HepG2 (cell line): ENCODE measurements around the gene PLEKHO1. TPM values are rescaled to one million over a fixed set of nuclear protein-coding genes. Genes with fewer than 3 reads are reported as not detected.
A peak's percentile ranks its signal among the peaks of the same experiment; 100 is the strongest.

Experiments used
- ATAC-seq: fragments of 200-7000 bp; cut with Tn5 transposase; 3 replicates; pipeline ENCODE4 v1.9.1; 2020; ENCODE audit warnings: mild to moderate bottlenecking, moderate library complexity
- BruUV-seq: library from RNA; stranded (reverse); fragments of 400-500 nt; replicated peaks from 2 replicates; lab custom pipeline; 2021; lab: Mats Ljungman, UMichigan
- CTCF ChIA-PET: fragments of 300-600 bp; formaldehyde crosslinking; extraction: SDS; loops from one replicate; lab custom pipeline; 2021; ENCODE audit warnings: low total read pairs, inconsistent platforms, low intra/inter-chr PET ratio; lab: Yijun Ruan, JAX
- POLR2A ChIA-PET: fragments of 350-600 bp; sonication (Branson Sonifier 250); formaldehyde crosslinking; loops from one replicate; lab custom pipeline; 2020; ENCODE audit warnings: antibody characterized with exemption, inconsistent platforms; lab: Yijun Ruan, JAX
- DNase-seq: peaks from one replicate; pipeline ENCODE4 v3.0.0-alpha.2; 2015; ENCODE audit warnings: low spot score
- FAIRE-seq: peaks from 3 replicates; lab custom pipeline; 2011; peaks lifted over from hg19 to GRCh38; lab: Jason Lieb, UNC
- H2AFZ ChIP-seq: one replicate; pipeline ENCODE4 v1.6.1; 2011; ENCODE audit warnings: low read length, inconsistent platforms
- H3K27ac ChIP-seq: fragments of 300-600 bp; 3 replicates; pipeline ENCODE4 v1.8.0; 2011; ENCODE audit warnings: mixed run types, mild to moderate bottlenecking, mixed read lengths, low read length, inconsistent platforms; ENCODE audit not compliant: insufficient read depth; ENCODE audit errors: extremely low read length
- H3K27me3 ChIP-seq, 2 experiments: fragments of 200-600 bp in 1 of 2; 2 replicates in 1 of 2; 3 replicates in 1 of 2; pipeline versions ENCODE4 v1.6.0 to v1.8.0; 2011; ENCODE audit warnings: low read length in 2 of 2, mild to moderate bottlenecking in 2 of 2, moderate library complexity in 2 of 2, inconsistent platforms in 1 of 2; ENCODE audit not compliant: insufficient read depth in 2 of 2, control insufficient read depth in 1 of 2
- H3K36me3 ChIP-seq, 2 experiments: fragments of 200-600 bp in 1 of 2; replicated peaks in 1 of 2; 2 replicates in 1 of 2; 3 replicates in 1 of 2; pipeline versions ENCODE4 v1.5.1 to v1.8.0; 2011; ENCODE audit warnings: low read length in 2 of 2, inconsistent platforms in 1 of 2; ENCODE audit not compliant: insufficient read depth in 2 of 2, control insufficient read depth in 1 of 2
- H3K4me1 ChIP-seq: 2 replicates; pipeline ENCODE4 v1.5.1; 2012; ENCODE audit warnings: low read length, inconsistent platforms; ENCODE audit not compliant: insufficient read depth
- H3K4me2 ChIP-seq: 2 replicates; pipeline ENCODE4 v1.6.0; 2011; ENCODE audit warnings: low read depth, low read length, inconsistent platforms
- H3K4me3 ChIP-seq, 3 experiments: fragments of 200-600 bp in 1 of 3; sonication (generic), shearing (Covaris generic) in 1 of 3; replicated peaks in 1 of 3; 2 replicates each; pipeline ENCODE4 v1.5.1; 2011 to 2016; ENCODE audit warnings: low read length in 3 of 3, inconsistent platforms in 2 of 3, low read depth in 2 of 3, mild to moderate bottlenecking in 2 of 3, control low read depth in 1 of 3, mixed read lengths in 1 of 3; ENCODE audit not compliant: insufficient read depth in 1 of 3
- H3K79me2 ChIP-seq: one replicate; pipeline ENCODE4 v1.6.1; 2011; ENCODE audit warnings: low read length, inconsistent platforms; ENCODE audit not compliant: insufficient read depth
- H3K9ac ChIP-seq: 2 replicates; pipeline ENCODE4 v1.6.0; 2011; ENCODE audit warnings: mild to moderate bottlenecking, low read depth, low read length, inconsistent platforms; ENCODE audit not compliant: insufficient read depth
- H3K9me3 ChIP-seq: 2 replicates; pipeline ENCODE4 v1.5.1; 2012; ENCODE audit warnings: mild to moderate bottlenecking, low read length
- H4K20me1 ChIP-seq: 2 replicates; pipeline ENCODE4 v1.6.0; 2011; ENCODE audit warnings: inconsistent platforms, mild to moderate bottlenecking, low read length, moderate library complexity; ENCODE audit not compliant: insufficient read depth
- FOXA3 ChIP-seq: IDR thresholded peaks from 2 replicates; pipeline ENCODE4 v1.6.1; 2016; ENCODE audit warnings: missing genetic modification reagents, missing compliant biosample characterization
- HNF4G ChIP-seq, 2 experiments: sonication (generic) in 1 of 2; formaldehyde crosslinking in 1 of 2; IDR thresholded peaks; 2 replicates each; pipeline versions ENCODE4 v1.4.0 to v1.6.1; 2011 to 2020; ENCODE audit warnings: borderline replicate concordance in 2 of 2, low read depth in 2 of 2, mild to moderate bottlenecking in 2 of 2, low read length in 1 of 2, missing genetic modification reagents in 1 of 2, moderate library complexity in 1 of 2
- KDM2A ChIP-seq: sonication (generic); formaldehyde crosslinking; IDR thresholded peaks from 2 replicates; pipeline ENCODE4 v1.4.0; 2020; ENCODE audit warnings: low read depth, missing genetic modification reagents, borderline replicate concordance
- MED1 ChIP-seq: sonication (generic); formaldehyde crosslinking; IDR thresholded peaks from 2 replicates; pipeline ENCODE4 v1.4.0; 2020; ENCODE audit warnings: missing genetic modification reagents
- NFAT5 ChIP-seq: sonication (generic); formaldehyde crosslinking; IDR thresholded peaks from 2 replicates; pipeline ENCODE4 v1.4.0; 2020; ENCODE audit warnings: missing genetic modification reagents
- NFE2L1 ChIP-seq: sonication (generic); formaldehyde crosslinking; IDR thresholded peaks from 2 replicates; pipeline ENCODE4 v1.4.0; 2020; ENCODE audit warnings: missing genetic modification reagents, mild to moderate bottlenecking, borderline replicate concordance
- NFIC ChIP-seq: IDR thresholded peaks from 2 replicates; pipeline ENCODE4 v1.6.1; 2012; ENCODE audit warnings: mild to moderate bottlenecking, low read length, inconsistent platforms
- SMC3 ChIP-seq: IDR thresholded peaks from 2 replicates; pipeline ENCODE4 v1.6.1; 2011; ENCODE audit warnings: low read length, improper control_type of control experiment
- STAG1 ChIP-seq: sonication (generic); formaldehyde crosslinking; IDR thresholded peaks from 2 replicates; pipeline ENCODE4 v1.4.0; 2020; ENCODE audit warnings: missing genetic modification reagents
- XRCC5 ChIP-seq: fragments of 200-400 bp; formaldehyde crosslinking; optimal IDR thresholded peaks from 2 replicates; pipeline ENCODE3; 2017; ENCODE audit warnings: mild to moderate bottlenecking, low read length
- ZNF510 ChIP-seq: sonication (generic); formaldehyde crosslinking; IDR thresholded peaks from 2 replicates; pipeline ENCODE4 v1.4.0; 2020; ENCODE audit warnings: low read depth, mild to moderate bottlenecking, missing genetic modification reagents
- ZNF550 ChIP-seq: sonication (generic); formaldehyde crosslinking; IDR thresholded peaks from 2 replicates; pipeline ENCODE4 v1.4.0; 2020; ENCODE audit warnings: mild to moderate bottlenecking, missing genetic modification reagents, borderline replicate concordance
- WGBS: methylation state at CpG from one replicate; pipeline ENCODE4 v1.1.6; 2017; ENCODE audit warnings: low lambda C conversion rate; 5-methylcytosine and 5-hydroxymethylcytosine counted together
- in situ Hi-C: cut with HindIII; loops from 2 replicates; pipeline ENCODE4 v1.10.0; 2017; ENCODE audit warnings: low pct_unique_long_range_greater_than_20kb; ENCODE audit not compliant: extremely low pct_ligation_motif_present
- intact Hi-C: fragments of 100-400 bp; cut with micrococcal nuclease; formaldehyde crosslinking; loops from one replicate; pipeline ENCODE4 v1.10.0; 2022; ENCODE audit not compliant: unreplicated experiment
- polyA plus RNA-seq, 8 experiments: library from polyadenylated mRNA; depleted of rRNA in 3 of 8; stranded (reverse) in 7 of 8; unstranded in 1 of 8; fragments of >200 nt; fragmentation: Illumina TruSeq in 4 of 8; extraction: Trizol in 4 of 8; gene quantifications; 2 replicates each; pipeline versions ENCODE4 v1.2.1 to v1.2.3, GENCODE V29; 2011 to 2016; ENCODE audit warnings: low read depth in 4 of 8, missing spikeins in 1 of 8, mixed read lengths in 1 of 8; ENCODE audit not compliant: insufficient read depth in 1 of 8
- total RNA-seq, 5 experiments: library from RNA; depleted of rRNA; stranded (reverse); fragments of >200 nt; fragmentation: Illumina TruSeq; extraction: Trizol; gene quantifications; 2 replicates each; pipeline ENCODE4 v1.2.3, GENCODE V29; 2016; ENCODE audit warnings: low read depth in 1 of 5
- TF ChIP-seq, protein P1 (sequence below): sonication (generic); formaldehyde crosslinking; IDR thresholded peaks from 2 replicates; pipeline ENCODE4 v1.5.0; 2020; ENCODE audit warnings: mild to moderate bottlenecking, missing genetic modification reagents
- TF ChIP-seq, protein P2 (sequence below): sonication (generic); formaldehyde crosslinking; IDR thresholded peaks from 2 replicates; pipeline ENCODE4 v1.4.0; 2020; ENCODE audit warnings: low read depth, mild to moderate bottlenecking, missing genetic modification reagents

The PLEKHO1 gene
- total and polyA plus RNA-seq, 2 of the 13 experiments (the other 11 are each of a cell fraction or from before 2014, with no cell fraction given), result 9.8 to 10.1 TPM

- WGBS, result 0% methylated on average over 3 of the region's 6 CpGs
- H3K27ac ChIP-seq, result no peak overlapping the region
- peak; percentile 60 for FAIRE-seq
- CTCF ChIA-PET, result interaction anchor here (1.1 to 2.5 kb wide), 3 partner anchors 19 to 207 kb away, joined by 4 to 13 read pairs (median 5); no protein-coding TSS in a partner anchor
- H3K36me3 ChIP-seq, result no peaks in the 10 kb centered on the region
- H3K4me3 ChIP-seq, result no peak overlapping the region
- no peaks in the 10 kb centered on the region for H3K9me3 ChIP-seq
- intact Hi-C loops (loop anchor here (10.0 kb wide), 1 partner anchor 204 kb away; no protein-coding TSS in a partner anchor), in situ Hi-C loops (loop anchor here (5.0 kb wide), 1 partner anchor 97 kb away; no protein-coding TSS in a partner anchor)
- no peaks in the 10 kb centered on the region for H4K20me1 ChIP-seq
- H3K27me3 ChIP-seq, result peaks cover 1 to 14% of the 10 kb centered on the region in 2 experiments; a peak in 2 of 5 replicates
- H3K4me1 ChIP-seq, result peaks cover 32% of the 10 kb centered on the region
- no peak overlapping the region for H3K4me2 ChIP-seq
- BruUV-seq, result no TSS peak
- H3K79me2 ChIP-seq, result no peaks in the 10 kb centered on the region
- ATAC-seq, result peak; percentile 77
- H3K9ac ChIP-seq, result no peak overlapping the region
- DNase-seq, result peak; percentile 47
- POLR2A ChIA-PET, result no interaction called here
- H2AFZ ChIP-seq, result no peak overlapping the region
- no peak for TF ChIP-seq NFE2L1
- peak; percentile 51; the same call in 1 of the 2 replicates for TF ChIP-seq KDM2A (CRISPR knock-in tag)
- peak; percentile 51 for TF ChIP-seq XRCC5
- TF ChIP-seq HNF4G (IDR thresholded peaks at IDR 0.05; ENCODE audit: borderline replicate concordance, low read depth, low read length), result no peak
- no peak for TF ChIP-seq HNF4G (CRISPR knock-in tag; IDR thresholded peaks at IDR 0.05; ENCODE audit: borderline replicate concordance, low read depth)
- TF ChIP-seq SMC3, result peak; percentile 92
- TF ChIP-seq NFAT5, result 0 out of 2 replicates have a peak, but pooled peaks have one; percentile 37
- TF ChIP-seq STAG1 (CRISPR knock-in tag), result peak; percentile 91
- no peak for TF ChIP-seq ZNF550 (CRISPR knock-in tag)
- TF ChIP-seq FOXA3 (CRISPR knock-in tag), result no peak
- TF ChIP-seq, protein P1, sequence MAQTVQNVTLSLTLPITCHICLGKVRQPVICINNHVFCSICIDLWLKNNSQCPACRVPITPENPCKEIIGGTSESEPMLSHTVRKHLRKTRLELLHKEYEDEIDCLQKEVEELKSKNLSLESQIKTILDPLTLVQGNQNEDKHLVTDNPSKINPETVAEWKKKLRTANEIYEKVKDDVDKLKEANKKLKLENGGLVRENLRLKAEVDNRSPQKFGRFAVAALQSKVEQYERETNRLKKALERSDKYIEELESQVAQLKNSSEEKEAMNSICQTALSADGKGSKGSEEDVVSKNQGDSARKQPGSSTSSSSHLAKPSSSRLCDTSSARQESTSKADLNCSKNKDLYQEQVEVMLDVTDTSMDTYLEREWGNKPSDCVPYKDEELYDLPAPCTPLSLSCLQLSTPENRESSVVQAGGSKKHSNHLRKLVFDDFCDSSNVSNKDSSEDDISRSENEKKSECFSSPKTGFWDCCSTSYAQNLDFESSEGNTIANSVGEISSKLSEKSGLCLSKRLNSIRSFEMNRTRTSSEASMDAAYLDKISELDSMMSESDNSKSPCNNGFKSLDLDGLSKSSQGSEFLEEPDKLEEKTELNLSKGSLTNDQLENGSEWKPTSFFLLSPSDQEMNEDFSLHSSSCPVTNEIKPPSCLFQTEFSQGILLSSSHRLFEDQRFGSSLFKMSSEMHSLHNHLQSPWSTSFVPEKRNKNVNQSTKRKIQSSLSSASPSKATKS (CRISPR knock-in tag), result no peak
- 0 out of 2 replicates have a peak, but pooled peaks have one; percentile 32 for TF ChIP-seq MED1 (CRISPR knock-in tag)
- TF ChIP-seq ZNF510 (CRISPR knock-in tag), result no peak
- TF ChIP-seq, protein P2, sequence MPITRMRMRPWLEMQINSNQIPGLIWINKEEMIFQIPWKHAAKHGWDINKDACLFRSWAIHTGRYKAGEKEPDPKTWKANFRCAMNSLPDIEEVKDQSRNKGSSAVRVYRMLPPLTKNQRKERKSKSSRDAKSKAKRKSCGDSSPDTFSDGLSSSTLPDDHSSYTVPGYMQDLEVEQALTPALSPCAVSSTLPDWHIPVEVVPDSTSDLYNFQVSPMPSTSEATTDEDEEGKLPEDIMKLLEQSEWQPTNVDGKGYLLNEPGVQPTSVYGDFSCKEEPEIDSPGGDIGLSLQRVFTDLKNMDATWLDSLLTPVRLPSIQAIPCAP, result no peak
- 0 out of 2 replicates have a peak, but pooled peaks have one; percentile 65 for TF ChIP-seq NFIC
These were observed 19.4 kb downstream of the PLEKHO1 start for GRCh38 chr1:150168960-150169601.
